Common myeloid progenitor, CD34-positive (primary cell): Measurements from ENCODE around the gene FUT4.

ENCODE experiments used
- CTCF ChIA-PET: fragments of 350-600 bp; sonication (Branson Sonifier 250); formaldehyde crosslinking; loops from one replicate; lab custom pipeline; 2021; ENCODE audit warnings: antibody characterized with exemption; lab: Charles Lee
- POLR2A ChIA-PET: fragments of 350-600 bp; sonication (Branson Sonifier 250); formaldehyde crosslinking; loops from one replicate; lab custom pipeline; 2021; ENCODE audit warnings: antibody characterized with exemption; lab: Charles Lee
- DNase-seq, 3 donors: peaks; one replicate each; pipeline versions ENCODE4 v3.0.0 to v3.0.0-alpha.2; 2013
- H3K27ac ChIP-seq, 2 experiments: 1 replicate in 1 of 2; 2 replicates in 1 of 2; pipeline ENCODE4 v1.7.0; 2013; ENCODE audit warnings: inconsistent platforms in 2 of 2, low read length in 2 of 2, mild to moderate bottlenecking in 2 of 2, low read depth in 1 of 2, moderate library complexity in 1 of 2; ENCODE audit not compliant: severe bottlenecking in 2 of 2, insufficient read depth in 1 of 2, poor library complexity in 1 of 2
- H3K27me3 ChIP-seq, 5 experiments: replicated peaks in 2 of 5; 1 replicate in 3 of 5; 2 replicates in 2 of 5; pipeline versions ENCODE4 v1.6.1 to v1.7.0; 2013; ENCODE audit warnings: low read length in 4 of 5, mild to moderate bottlenecking in 2 of 5, moderate library complexity in 2 of 5, inconsistent platforms in 1 of 5; ENCODE audit not compliant: insufficient read depth in 5 of 5, control insufficient read depth in 4 of 5
- H3K36me3 ChIP-seq, 4 experiments: 1 replicate in 2 of 4; 2 replicates in 2 of 4; pipeline versions ENCODE4 v1.6.1 to v1.7.0; 2013; ENCODE audit warnings: low read length in 3 of 4, control low read depth in 1 of 4, mild to moderate bottlenecking in 1 of 4; ENCODE audit not compliant: control insufficient read depth in 4 of 4, insufficient read depth in 4 of 4
- H3K4me1 ChIP-seq, 4 experiments: 1 replicate in 3 of 4; 2 replicates in 1 of 4; pipeline versions ENCODE4 v1.6.1 to v1.7.1; 2013; ENCODE audit warnings: low read length in 3 of 4, mild to moderate bottlenecking in 3 of 4, control low read depth in 1 of 4, inconsistent platforms in 1 of 4, moderate library complexity in 1 of 4; ENCODE audit not compliant: control insufficient read depth in 4 of 4, insufficient read depth in 4 of 4; ENCODE audit errors: control extremely low read depth in 1 of 4
- H3K4me3 ChIP-seq, 7 experiments: 1 replicate in 4 of 7; 2 replicates in 3 of 7; pipeline versions ENCODE4 v1.5.1 to v1.7.0; 2013; ENCODE audit warnings: mild to moderate bottlenecking in 7 of 7, low read length in 6 of 7, moderate library complexity in 6 of 7, inconsistent platforms in 2 of 7, low read depth in 2 of 7, control low read depth in 1 of 7; ENCODE audit not compliant: insufficient read depth in 4 of 7, control insufficient read depth in 1 of 7; ENCODE audit errors: extremely low read depth in 1 of 7
- H3K9me3 ChIP-seq, 5 experiments: 1 replicate in 4 of 5; 2 replicates in 1 of 5; pipeline versions ENCODE4 v1.6.1 to v1.7.1; 2013; ENCODE audit warnings: low read length in 4 of 5, mild to moderate bottlenecking in 2 of 5, inconsistent platforms in 1 of 5, low read depth in 1 of 5, moderate library complexity in 1 of 5; ENCODE audit not compliant: control insufficient read depth in 4 of 5, insufficient read depth in 2 of 5; ENCODE audit errors: control extremely low read depth in 1 of 5
- WGBS: methylation state at CpG from one replicate; pipeline ENCODE4 v1.1.5; 2013; ENCODE audit not compliant: insufficient coverage; 5-methylcytosine and 5-hydroxymethylcytosine counted together

The FUT4 gene

GRCh38 chr11:94532211-94532610 is 11.5 kb upstream of the FUT4 start:
- no peak overlapping the region for H3K27ac ChIP-seq
- CTCF ChIA-PET, result no interaction called here
- 94% methylated on average over 2 of the region's 3 CpGs for WGBS
- no peaks in the 10 kb centered on the region for H3K4me1 ChIP-seq
- H3K36me3 ChIP-seq, result no peaks in the 10 kb centered on the region
- H3K9me3 ChIP-seq, result no peaks in the 10 kb centered on the region
- H3K27me3 ChIP-seq, result no peaks in the 10 kb centered on the region
- POLR2A ChIA-PET, result no interaction called here
- no peak overlapping the region for H3K4me3 ChIP-seq
- no peak for DNase-seq

- CTCF ChIA-PET, result no interaction called here
- no CpG with 5 or more reads among the region's 1 CpG for WGBS
- H3K27ac ChIP-seq, result no peak overlapping the region
These were observed 10.5 kb upstream of the FUT4 start for GRCh38 chr11:94533206-94533605.

GRCh38 chr11:94533696-94534630 is 9.8 kb upstream of the FUT4 start:
- CTCF ChIA-PET, result no interaction called here
- POLR2A ChIA-PET, result no interaction called here
- Histone ChIP-seq H3K36me3 (no peaks in the 10 kb centered on the region), H3K27ac (no peak overlapping the region), H3K27me3 (no peaks in the 10 kb centered on the region), H3K9me3 (no peaks in the 10 kb centered on the region), H3K4me1 (no peaks in the 10 kb centered on the region), H3K4me3 (no peak overlapping the region)
- WGBS, result 75% methylated on average over 3 of the region's 6 CpGs
- DNase-seq, result no peak

More at GRCh38 chr11:94533206-94533605, 10.5 kb upstream of the FUT4 start:
- Histone ChIP-seq H3K9me3 (no peaks in the 10 kb centered on the region), H3K4me1 (no peaks in the 10 kb centered on the region), H3K27me3 (no peaks in the 10 kb centered on the region), H3K4me3 (no peak overlapping the region), H3K36me3 (no peaks in the 10 kb centered on the region)
- DNase-seq, result no peak
- POLR2A ChIA-PET, result no interaction called here

- no peaks in the 10 kb centered on the region for H3K27me3 ChIP-seq
- H3K9me3 ChIP-seq, result no peaks in the 10 kb centered on the region
- POLR2A ChIA-PET, result no interaction called here
- no peaks in the 10 kb centered on the region for H3K36me3 ChIP-seq
- H3K4me1 ChIP-seq, result no peaks in the 10 kb centered on the region
- no peak overlapping the region for H3K4me3 ChIP-seq
- H3K27ac ChIP-seq, result no peak overlapping the region
- CTCF ChIA-PET, result interaction anchor here (1.0 to 2.0 kb wide), 4 partner anchors 11 to 60 kb away, joined by 3 to 5 read pairs (median 4); partner anchors contain the start of gene C11orf97
- no peak for DNase-seq
These were observed 7.3 kb upstream of the FUT4 start for GRCh38 chr11:94536386-94536785.

DNA sequence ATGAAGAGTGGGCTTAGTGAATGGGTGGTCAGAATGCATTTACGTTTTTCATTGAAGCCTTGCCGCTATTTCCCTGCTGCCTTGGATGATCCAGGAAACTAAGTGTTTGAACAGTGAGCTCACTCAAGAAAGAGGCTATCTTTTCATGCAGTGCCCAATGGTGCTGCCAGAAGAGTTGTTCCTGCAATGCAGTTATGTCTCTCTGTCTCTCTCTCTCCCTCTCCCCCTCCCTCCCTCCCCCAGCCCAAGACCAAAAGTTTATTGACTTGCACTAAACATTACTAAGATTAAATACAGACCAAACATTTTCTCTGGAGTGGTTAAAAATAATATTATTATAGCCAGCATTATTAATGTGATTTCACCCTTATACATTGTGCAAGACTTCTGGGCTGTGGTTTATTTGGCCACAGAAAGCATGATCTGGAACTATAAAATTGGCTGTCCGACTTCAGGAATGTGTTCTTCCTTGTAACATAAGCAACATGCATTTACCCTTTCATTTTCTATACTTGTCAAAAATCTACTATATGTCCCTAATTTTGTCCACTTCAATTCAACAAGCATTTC is 6.6 kb upstream of the FUT4 start:
- ChIA-PET POLR2A (no interaction called here), CTCF (interaction anchor here (1.0 to 2.0 kb wide), 3 partner anchors 12 to 60 kb away, joined by 3 to 5 read pairs (median 3); partner anchors contain the start of gene C11orf97)
- no peaks in the 10 kb centered on the region for H3K9me3 ChIP-seq
- 86% methylated on average over 1 of the region's 3 CpGs for WGBS
- no peaks in the 10 kb centered on the region for H3K36me3 ChIP-seq
- no peak overlapping the region for H3K4me3 ChIP-seq
- no peak for DNase-seq
- H3K27ac ChIP-seq, result no peak overlapping the region
- H3K4me1 ChIP-seq, result no peaks in the 10 kb centered on the region
- no peaks in the 10 kb centered on the region for H3K27me3 ChIP-seq

GRCh38 chr11:94539420-94539819 is 4.3 kb upstream of the FUT4 start:
- no CpG with 5 or more reads among the region's 1 CpG for WGBS
- no peaks in the 10 kb centered on the region for H3K36me3 ChIP-seq
- no peak overlapping the region for H3K27ac ChIP-seq
- DNase-seq, result no peak
- ChIA-PET POLR2A (no interaction called here), CTCF (interaction anchor here (1.3 kb wide), 1 partner anchor 57 kb away, joined by 3 read pairs; no protein-coding TSS in a partner anchor)
- H3K4me3 ChIP-seq, result no peak overlapping the region
- no peaks in the 10 kb centered on the region for H3K9me3 ChIP-seq
- no peaks in the 10 kb centered on the region for H3K27me3 ChIP-seq
- H3K4me1 ChIP-seq, result peaks cover 0 to 11% (median 8%) of the 10 kb centered on the region in 4 experiments
